H9 (cell line): Measurements from ENCODE around the gene ORAI3. TPM values are rescaled to one million over a fixed set of nuclear protein-coding genes. Genes with fewer than 3 reads are reported as not detected.
A peak's percentile ranks its signal among the peaks of the same experiment; 100 is the strongest.

Experiments used
- DNase-seq: peaks from one replicate; pipeline ENCODE4 v3.0.0-alpha.2; 2017
- H2AFZ ChIP-seq: one replicate; pipeline ENCODE4 v1.6.1; 2013; ENCODE audit warnings: mild to moderate bottlenecking, low read length, control low read depth, moderate library complexity
- H2AK5ac ChIP-seq: 2 replicates; pipeline ENCODE4 v1.6.1; 2013; ENCODE audit warnings: low read length, control low read depth, mixed read lengths; ENCODE audit not compliant: insufficient read length
- H2BK120ac ChIP-seq: one replicate; pipeline ENCODE4 v1.6.1; 2013; ENCODE audit warnings: low read depth, mild to moderate bottlenecking, low read length, control low read depth, inconsistent platforms; ENCODE audit not compliant: poor library complexity, severe bottlenecking
- H2BK12ac ChIP-seq: 2 replicates; pipeline ENCODE4 v1.6.1; 2013; ENCODE audit warnings: low read length, control low read depth, mixed read lengths, low read depth; ENCODE audit not compliant: insufficient read length
- H2BK15ac ChIP-seq: 2 replicates; pipeline ENCODE4 v1.6.1; 2013; ENCODE audit warnings: low read depth, low read length, control low read depth
- H2BK20ac ChIP-seq: one replicate; pipeline ENCODE4 v1.6.1; 2013; ENCODE audit warnings: low read depth, mild to moderate bottlenecking, low read length, control low read depth, inconsistent platforms; ENCODE audit not compliant: poor library complexity, severe bottlenecking
- H2BK5ac ChIP-seq: 2 replicates; pipeline ENCODE4 v1.6.1; 2013; ENCODE audit warnings: low read length, control low read depth, mixed read lengths; ENCODE audit not compliant: insufficient read length
- H3K14ac ChIP-seq: 2 replicates; pipeline ENCODE4 v1.6.1; 2013; ENCODE audit warnings: low read length, control low read depth; ENCODE audit not compliant: insufficient read depth
- H3K18ac ChIP-seq: 2 replicates; pipeline ENCODE4 v1.6.1; 2013; ENCODE audit warnings: low read depth, mild to moderate bottlenecking, mixed read lengths, low read length, control low read depth; ENCODE audit not compliant: insufficient read length
- H3K23ac ChIP-seq: 2 replicates; pipeline ENCODE4 v1.6.1; 2013; ENCODE audit warnings: low read length, control low read depth, mixed read lengths, low read depth; ENCODE audit not compliant: insufficient read length
- H3K23me2 ChIP-seq: 2 replicates; pipeline ENCODE4 v1.6.1; 2013; ENCODE audit warnings: low read depth, mild to moderate bottlenecking, mixed read lengths, low read length, control low read depth; ENCODE audit not compliant: insufficient read length, poor library complexity, severe bottlenecking
- H3K27ac ChIP-seq: 2 replicates; pipeline ENCODE4 v1.5.1; 2013; ENCODE audit warnings: low read length, control low read depth, mixed read lengths, low read depth; ENCODE audit not compliant: insufficient read length
- H3K27me3 ChIP-seq: 2 replicates; pipeline ENCODE4 v1.6.1; 2013; ENCODE audit warnings: low read length, control low read depth, inconsistent platforms; ENCODE audit not compliant: insufficient read depth
- H3K4ac ChIP-seq: 2 replicates; pipeline ENCODE4 v1.6.1; 2013; ENCODE audit warnings: low read depth, mild to moderate bottlenecking, control low read depth, inconsistent platforms, low read length, moderate library complexity
- H3K4me1 ChIP-seq: 2 replicates; pipeline ENCODE4 v1.6.1; 2013; ENCODE audit warnings: low read length, control low read depth, inconsistent platforms; ENCODE audit not compliant: insufficient read depth
- H3K4me2 ChIP-seq: 2 replicates; pipeline ENCODE4 v1.6.1; 2013; ENCODE audit warnings: low read length, control low read depth, mixed read lengths; ENCODE audit not compliant: insufficient read length, insufficient read depth
- H3K56ac ChIP-seq: 2 replicates; pipeline ENCODE4 v1.6.1; 2013; ENCODE audit warnings: low read depth, mild to moderate bottlenecking, mixed read lengths, low read length, control low read depth; ENCODE audit not compliant: insufficient read length
- H3K79me1 ChIP-seq: 2 replicates; pipeline ENCODE4 v1.6.1; 2013; ENCODE audit warnings: low read depth, mild to moderate bottlenecking, moderate library complexity, low read length, control low read depth, inconsistent platforms; ENCODE audit not compliant: insufficient read depth, poor library complexity, severe bottlenecking
- H3K79me2 ChIP-seq: 2 replicates; pipeline ENCODE4 v1.6.1; 2013; ENCODE audit warnings: low read length, control low read depth, inconsistent platforms; ENCODE audit not compliant: insufficient read depth
- H3K9ac ChIP-seq: 2 replicates; pipeline ENCODE4 v1.6.1; 2013; ENCODE audit warnings: low read length, control low read depth, mixed read lengths; ENCODE audit not compliant: insufficient read length; ENCODE audit errors: extremely low read depth
- H3K9me3 ChIP-seq: one replicate; pipeline ENCODE4 v1.6.1; 2013; ENCODE audit warnings: low read depth, low read length, inconsistent platforms; ENCODE audit not compliant: control insufficient read depth
- H3T11ph ChIP-seq: one replicate; pipeline ENCODE4 v1.6.1; 2013; ENCODE audit warnings: mild to moderate bottlenecking, low read length, control low read depth, inconsistent platforms
- H4K20me1 ChIP-seq: one replicate; pipeline ENCODE4 v1.6.1; 2013; ENCODE audit not compliant: control insufficient read depth, insufficient read length, insufficient read depth
- H4K5ac ChIP-seq: 2 replicates; pipeline ENCODE4 v1.6.1; 2013; ENCODE audit warnings: low read depth, mild to moderate bottlenecking, mixed read lengths, low read length, control low read depth; ENCODE audit not compliant: insufficient read length
- H4K8ac ChIP-seq: replicated peaks from 2 replicates; pipeline ENCODE4 v1.6.1; 2013; ENCODE audit warnings: low read length, control low read depth, mixed read lengths, low read depth; ENCODE audit not compliant: insufficient read length
- H4K91ac ChIP-seq: 2 replicates; pipeline ENCODE4 v1.6.1; 2013; ENCODE audit warnings: low read depth, mild to moderate bottlenecking, moderate library complexity, mixed read lengths, low read length, control low read depth; ENCODE audit not compliant: insufficient read length
- H3K27ac Mint-ChIP-seq, 3 experiments: 2 replicates in 2 of 3; 3 replicates in 1 of 3; pipeline ENCODE4 v1.8.0; 2020 to 2021; ENCODE audit warnings: mixed read lengths in 3 of 3, mild to moderate bottlenecking in 1 of 3, moderate library complexity in 1 of 3
- H3K27me3 Mint-ChIP-seq: 2 replicates; pipeline ENCODE4 v1.8.0; 2021; ENCODE audit warnings: low read depth, mild to moderate bottlenecking, moderate library complexity, mixed read lengths
- H3K36me3 Mint-ChIP-seq, 3 experiments: 2 replicates in 2 of 3; 3 replicates in 1 of 3; pipeline ENCODE4 v1.8.0; 2020 to 2021; ENCODE audit warnings: low read depth in 3 of 3, mixed read lengths in 3 of 3; ENCODE audit not compliant: insufficient read depth in 1 of 3
- H3K4me1 Mint-ChIP-seq, 2 experiments: 2 replicates each; pipeline ENCODE4 v1.8.0; 2020; ENCODE audit warnings: mixed read lengths in 2 of 2
- H3K4me3 Mint-ChIP-seq, 2 experiments: 2 replicates in 1 of 2; 3 replicates in 1 of 2; pipeline ENCODE4 v1.8.0; 2020 to 2021; ENCODE audit warnings: mild to moderate bottlenecking in 2 of 2, mixed read lengths in 2 of 2, moderate library complexity in 1 of 2
- H3K9me3 Mint-ChIP-seq, 2 experiments: 2 replicates in 1 of 2; 3 replicates in 1 of 2; pipeline ENCODE4 v1.8.0; 2020; ENCODE audit warnings: mild to moderate bottlenecking in 2 of 2, mixed read lengths in 2 of 2, moderate library complexity in 1 of 2
- CTCF ChIP-seq: fragments of 200-600 bp; sonication (generic); conservative IDR thresholded peaks from 3 replicates; pipeline ENCODE4 v1.8.0; 2021; ENCODE audit warnings: antibody characterized with exemption, mild to moderate bottlenecking
- WGBS: extraction: QIAGEN DNeasy Blood & Tissue Kit; methylation state at CpG from one replicate; pipeline ENCODE4 v1.1.7; 2013; ENCODE audit warnings: missing lambda C conversion rate, low lambda C conversion rate, mixed read lengths; ENCODE audit not compliant: insufficient read length; ENCODE audit errors: extremely low coverage; 5-methylcytosine and 5-hydroxymethylcytosine counted together
- total RNA-seq: library from RNA; stranded (reverse); gene quantifications from 2 replicates; pipeline ENCODE4 v1.2.1, GENCODE V29; 2021

Gene ORAI3
- total RNA-seq, 1 experiment from 2014 or later, result 6.9 TPM

GRCh38 chr16:30966033-30966619 is 17.3 kb downstream of the ORAI3 start:
- H3K23ac ChIP-seq, result no peak overlapping the region
- Mint-ChIP-seq H3K4me3 (no peak overlapping the region), H3K27ac (peak overlapping the region in 1 of 3 experiments; percentile 44; a peak in 2 of 7 replicates), H3K4me1 (no peaks in the 10 kb centered on the region; a peak in 1 of 4 replicates), H3K9me3 (no peaks in the 10 kb centered on the region), H3K27me3 (no peaks in the 10 kb centered on the region), H3K36me3 (peaks cover 55 to 88% (median 83%) of the 10 kb centered on the region in 3 experiments)
- no peak for DNase-seq
- H3K4me2 ChIP-seq, result no peak overlapping the region
- H3K27ac ChIP-seq, result no peak overlapping the region
- H4K91ac ChIP-seq, result no peak overlapping the region
- H2BK20ac ChIP-seq, result no peak overlapping the region
- H3K56ac ChIP-seq, result no peak overlapping the region
- no peaks in the 10 kb centered on the region for H3K79me2 ChIP-seq
- WGBS, result no CpG with 5 or more reads among the region's 19 CpGs
- H3K79me1 ChIP-seq, result no peaks in the 10 kb centered on the region
- H3K23me2 ChIP-seq, result no peaks in the 10 kb centered on the region
- no peak for TF ChIP-seq CTCF
- H3K18ac ChIP-seq, result no peak overlapping the region
- no peaks in the 10 kb centered on the region for H3K4me1 ChIP-seq
- H3K4ac ChIP-seq, result no peak overlapping the region
- no peak overlapping the region for H2BK12ac ChIP-seq
- H4K8ac ChIP-seq, result no peak overlapping the region
- no peaks in the 10 kb centered on the region for H3K9me3 ChIP-seq
- no peak overlapping the region for H4K5ac ChIP-seq
- H2BK5ac ChIP-seq, result no peak overlapping the region
- H3K27me3 ChIP-seq, result no peaks in the 10 kb centered on the region
- H2AFZ ChIP-seq, result no peak overlapping the region
- no peak overlapping the region for H3K9ac ChIP-seq
- H3T11ph ChIP-seq, result no peak overlapping the region
- no peak overlapping the region for H2AK5ac ChIP-seq
- no peak overlapping the region for H3K14ac ChIP-seq
- no peaks in the 10 kb centered on the region for H4K20me1 ChIP-seq
- H2BK15ac ChIP-seq, result no peak overlapping the region
- H2BK120ac ChIP-seq, result no peak overlapping the region
